Fibroblast of mammary gland (primary cell): ENCODE results near the gene ANOS1.
A peak's percentile ranks its signal among the peaks of the same experiment; 100 is the strongest.
"Not testable (repeated sequence)": the region's sequence is repeated elsewhere in the genome, so short reads cannot be mapped to it uniquely, and the experiment has no call there.

Source experiments
- DNase-seq: peaks from one replicate; pipeline ENCODE4 v3.0.0-alpha.2; 2010; ENCODE audit warnings: low read depth
- H3K4me3 ChIP-seq: 2 replicates; pipeline ENCODE4 v1.5.1; 2011; ENCODE audit warnings: low read depth, mild to moderate bottlenecking, low read length, moderate library complexity; ENCODE audit not compliant: control insufficient read depth
- CTCF ChIP-seq: conservative IDR thresholded peaks from 2 replicates; pipeline ENCODE4 v1.5.1; 2011; ENCODE audit warnings: low read depth, low read length, inconsistent platforms; ENCODE audit not compliant: control insufficient read depth, insufficient read depth

ANOS1 gene

GRCh38 chrX:8520178-8520577 lies 211.8 kb downstream of the ANOS1 start:
- no peak for TF ChIP-seq CTCF
- no peak overlapping the region for H3K4me3 ChIP-seq
- DNase-seq: no peak

- H3K4me3 ChIP-seq: no peak overlapping the region
- peak; percentile 41 for DNase-seq
- no peak for TF ChIP-seq CTCF
Observed at GRCh38 chrX:8504451-8504850, 227.5 kb downstream of the ANOS1 start.

- H3K4me3 ChIP-seq, DNase-seq: not testable (repeated sequence)
Observed at GRCh38 chrX:8502101-8502500, 229.8 kb downstream of the ANOS1 start.

DNA sequence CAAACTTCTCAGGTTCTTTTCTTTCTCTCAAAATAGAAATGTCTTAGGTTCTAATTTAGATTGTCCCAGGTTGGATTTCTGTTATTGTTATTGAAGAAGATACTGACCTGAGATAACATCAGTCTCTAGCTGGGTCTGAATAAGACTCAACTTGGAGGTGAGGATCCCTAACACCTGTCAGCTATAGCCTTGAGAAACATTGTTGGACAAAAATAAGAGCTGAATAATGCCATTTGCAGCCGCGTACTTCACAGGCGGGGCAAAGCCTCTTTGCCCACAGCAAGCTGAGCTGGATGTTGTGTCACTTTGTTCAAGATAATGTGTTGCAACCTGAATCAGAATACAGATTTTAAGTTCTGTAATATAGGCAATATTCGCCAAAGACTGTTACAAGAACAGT lies 231.7 kb downstream of the ANOS1 start:
- H3K4me3 ChIP-seq: no peak overlapping the region
- no peak for DNase-seq
- no peak for TF ChIP-seq CTCF

GRCh38 chrX:8495036-8495435 lies 236.9 kb downstream of the ANOS1 start:
- not testable (repeated sequence) for H3K4me3 ChIP-seq, DNase-seq

- no peak for DNase-seq
- no peak for TF ChIP-seq CTCF
- H3K4me3 ChIP-seq: no peak overlapping the region
Observed at GRCh38 chrX:8484360-8484949, 247.5 kb downstream of the ANOS1 start.
